K562 (cell line): ENCODE results near the gene CALML6. TPM values are rescaled to one million over a fixed set of nuclear protein-coding genes. Genes with fewer than 3 reads are reported as not detected.

Experiments
- ASH1L ChIP-seq: fragments of 450-650 bp; IDR thresholded peaks from 2 replicates; pipeline ENCODE4 v1.6.1; 2018; ENCODE audit warnings: borderline replicate concordance, mild to moderate bottlenecking, low read depth; ENCODE audit not compliant: partially characterized antibody
- MCM2 ChIP-seq: fragments of 450-650 bp; IDR thresholded peaks from 2 replicates; pipeline ENCODE4 v1.6.1; 2017; ENCODE audit warnings: low read depth, mild to moderate bottlenecking
- PCBP2 ChIP-seq: fragments of 200-400 bp; formaldehyde crosslinking; IDR thresholded peaks from 2 replicates; pipeline ENCODE4 v1.6.1; 2018; ENCODE audit warnings: low read length, low read depth, mild to moderate bottlenecking, moderate library complexity; ENCODE audit not compliant: poor library complexity, severe bottlenecking
- SLC30A9 ChIP-seq: fragments of 250-450 bp; sonication (Bioruptor Pico); IDR thresholded peaks from 2 replicates; pipeline ENCODE4 v1.8.0; 2022; ENCODE audit warnings: mild to moderate bottlenecking, moderate library complexity
- TAF7 ChIP-seq: fragments of 450-650 bp; IDR thresholded peaks from 2 replicates; pipeline ENCODE4 v1.6.1; 2016; ENCODE audit warnings: missing genetic modification characterization, missing compliant biosample characterization
- ZBTB17 ChIP-seq: fragments of 450-650 bp; formaldehyde crosslinking; IDR thresholded peaks from 2 replicates; pipeline ENCODE4 v1.4.0; 2020; ENCODE audit warnings: mild to moderate bottlenecking
- ZFPM2 ChIP-seq: fragments of 250-450 bp; sonication (Bioruptor Pico); IDR thresholded peaks from 2 replicates; pipeline ENCODE4 v1.5.1; 2022; ENCODE audit warnings: mild to moderate bottlenecking
- ZNF184 ChIP-seq: sonication (generic); formaldehyde crosslinking; IDR thresholded peaks from 2 replicates; pipeline ENCODE4 v1.5.0; 2020; ENCODE audit warnings: missing genetic modification reagents
- ZNF316 ChIP-seq: fragments of 450-650 bp; IDR thresholded peaks from 2 replicates; pipeline ENCODE4 v1.6.1; 2016
- polyA plus RNA-seq, 8 experiments: library from polyadenylated mRNA; depleted of rRNA in 4 of 8; stranded (reverse) in 5 of 8; unstranded in 3 of 8; fragments of >200 nt; fragmentation: Nextera tagmentation in 2 of 8; fragmentation: Illumina TruSeq in 1 of 8; extraction: Ambion mirVana in 2 of 8; extraction: Trizol in 1 of 8; gene quantifications; 2 replicates each; pipeline versions ENCODE4 v1.2.1 to v1.2.3, GENCODE V29; 2011 to 2014; ENCODE audit warnings: inconsistent platforms in 1 of 8, missing spikeins in 1 of 8
- total RNA-seq, 7 experiments: library from RNA; depleted of rRNA in 6 of 7; stranded (reverse); fragments of >200 nt in 6 of 7; fragmentation: Illumina TruSeq in 2 of 7; extraction: Trizol in 2 of 7; gene quantifications; 2 replicates each; pipeline versions ENCODE4 v1.2.1 to v1.2.3, GENCODE V29; 2011 to 2021; ENCODE audit warnings: low replicate concordance in 1 of 7
- TF ChIP-seq, protein P1 (sequence below): fragments of 450-650 bp; formaldehyde crosslinking; IDR thresholded peaks from 2 replicates; pipeline ENCODE4 v1.4.0; 2020; ENCODE audit warnings: mild to moderate bottlenecking, moderate library complexity
- TF ChIP-seq, protein P2 (sequence below), 2 experiments: fragments of 450-650 bp in 1 of 2; sonication (generic) in 1 of 2; formaldehyde crosslinking in 1 of 2; IDR thresholded peaks in 1 of 2; conservative IDR thresholded peaks in 1 of 2; 2 replicates each; pipeline versions ENCODE4 v1.6.1 to v1.8.1; 2016 to 2023; ENCODE audit warnings: mild to moderate bottlenecking in 2 of 2, moderate library complexity in 2 of 2, inconsistent platforms in 1 of 2, missing genetic modification reagents in 1 of 2
- TF ChIP-seq, protein P3 (sequence below): sonication (generic); formaldehyde crosslinking; IDR thresholded peaks from 2 replicates; pipeline ENCODE4 v1.8.0; 2022; ENCODE audit warnings: mild to moderate bottlenecking, missing genetic modification reagents
- TF ChIP-seq, protein P4 (sequence below): sonication (generic); formaldehyde crosslinking; IDR thresholded peaks from 2 replicates; pipeline ENCODE4 v1.9.0; 2022; ENCODE audit warnings: mild to moderate bottlenecking, missing genetic modification reagents
- TF ChIP-seq, protein P5 (sequence below): sonication (generic); formaldehyde crosslinking; IDR thresholded peaks from 2 replicates; pipeline ENCODE4 v1.8.0; 2023; ENCODE audit warnings: mild to moderate bottlenecking, missing genetic modification reagents
- TF ChIP-seq, protein P6 (sequence below): fragments of 250-450 bp; sonication (Bioruptor Pico); IDR thresholded peaks from 2 replicates; pipeline ENCODE4 v1.6.1; 2021; ENCODE audit warnings: mild to moderate bottlenecking

The CALML6 gene
- total and polyA plus RNA-seq, 9 of the 15 experiments (the other 6 are each of a cell fraction or from before 2014, with no cell fraction given): 0.14 TPM; not detected in 8

DNA sequence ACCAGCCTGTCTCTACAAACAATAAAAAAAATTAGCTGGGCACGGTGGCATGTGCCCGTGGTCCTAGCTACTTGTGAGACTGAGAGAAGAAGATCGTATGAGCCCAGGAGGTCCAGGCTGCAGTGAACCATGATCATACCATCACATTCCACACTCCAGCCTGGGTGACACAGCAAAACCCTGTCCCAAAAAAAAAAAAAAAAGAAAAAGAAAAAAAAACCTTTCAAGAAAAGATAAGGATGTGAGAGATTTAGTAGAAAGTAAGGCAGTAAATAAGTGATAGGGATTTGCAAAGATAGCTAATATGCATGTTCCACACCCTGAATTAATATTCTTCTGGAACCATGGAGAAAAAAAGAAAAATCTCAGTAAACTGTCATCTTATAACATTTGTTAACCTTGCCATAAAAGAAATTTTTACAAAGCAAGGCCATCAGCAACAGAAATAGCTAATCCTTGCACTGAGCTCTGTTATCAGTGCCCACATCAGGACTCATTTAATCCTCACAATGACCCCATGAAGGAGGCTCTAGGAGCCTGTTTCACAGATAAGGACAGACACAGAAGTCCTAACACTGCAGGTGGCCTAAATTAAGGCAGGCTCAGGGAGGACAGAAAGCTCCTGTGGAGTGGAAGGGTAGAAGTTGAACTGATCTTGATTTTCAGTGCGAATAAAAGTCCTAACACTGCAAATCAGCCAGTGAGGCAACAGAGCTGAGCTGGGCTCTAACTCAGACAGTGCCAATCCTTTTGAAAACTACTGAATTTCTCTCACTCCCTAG lies 31.8 kb upstream of the CALML6 start (continued):
- TF ChIP-seq, protein P1, sequence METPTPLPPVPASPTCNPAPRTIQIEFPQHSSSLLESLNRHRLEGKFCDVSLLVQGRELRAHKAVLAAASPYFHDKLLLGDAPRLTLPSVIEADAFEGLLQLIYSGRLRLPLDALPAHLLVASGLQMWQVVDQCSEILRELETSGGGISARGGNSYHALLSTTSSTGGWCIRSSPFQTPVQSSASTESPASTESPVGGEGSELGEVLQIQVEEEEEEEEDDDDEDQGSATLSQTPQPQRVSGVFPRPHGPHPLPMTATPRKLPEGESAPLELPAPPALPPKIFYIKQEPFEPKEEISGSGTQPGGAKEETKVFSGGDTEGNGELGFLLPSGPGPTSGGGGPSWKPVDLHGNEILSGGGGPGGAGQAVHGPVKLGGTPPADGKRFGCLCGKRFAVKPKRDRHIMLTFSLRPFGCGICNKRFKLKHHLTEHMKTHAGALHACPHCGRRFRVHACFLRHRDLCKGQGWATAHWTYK (CRISPR knock-in tag): no peak
- TF ChIP-seq, protein P2, sequence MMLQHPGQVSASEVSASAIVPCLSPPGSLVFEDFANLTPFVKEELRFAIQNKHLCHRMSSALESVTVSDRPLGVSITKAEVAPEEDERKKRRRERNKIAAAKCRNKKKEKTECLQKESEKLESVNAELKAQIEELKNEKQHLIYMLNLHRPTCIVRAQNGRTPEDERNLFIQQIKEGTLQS (IDR thresholded peaks at IDR 0.05): no peak
- TF ChIP-seq, protein P2 (CRISPR knock-in tag; conservative IDR thresholded peaks at IDR 0.05): no peak
- TF ChIP-seq ZBTB17 (CRISPR knock-in tag) (no peak), ZNF316 (peak; percentile 84), ZNF184 (CRISPR knock-in tag) (no peak), ZFPM2 (CRISPR knock-in tag) (no peak), SLC30A9 (no peak), PCBP2 (no peak), ASH1L (no peak), TAF7 (tag) (no peak), MCM2 (no peak)
- TF ChIP-seq, protein P3, sequence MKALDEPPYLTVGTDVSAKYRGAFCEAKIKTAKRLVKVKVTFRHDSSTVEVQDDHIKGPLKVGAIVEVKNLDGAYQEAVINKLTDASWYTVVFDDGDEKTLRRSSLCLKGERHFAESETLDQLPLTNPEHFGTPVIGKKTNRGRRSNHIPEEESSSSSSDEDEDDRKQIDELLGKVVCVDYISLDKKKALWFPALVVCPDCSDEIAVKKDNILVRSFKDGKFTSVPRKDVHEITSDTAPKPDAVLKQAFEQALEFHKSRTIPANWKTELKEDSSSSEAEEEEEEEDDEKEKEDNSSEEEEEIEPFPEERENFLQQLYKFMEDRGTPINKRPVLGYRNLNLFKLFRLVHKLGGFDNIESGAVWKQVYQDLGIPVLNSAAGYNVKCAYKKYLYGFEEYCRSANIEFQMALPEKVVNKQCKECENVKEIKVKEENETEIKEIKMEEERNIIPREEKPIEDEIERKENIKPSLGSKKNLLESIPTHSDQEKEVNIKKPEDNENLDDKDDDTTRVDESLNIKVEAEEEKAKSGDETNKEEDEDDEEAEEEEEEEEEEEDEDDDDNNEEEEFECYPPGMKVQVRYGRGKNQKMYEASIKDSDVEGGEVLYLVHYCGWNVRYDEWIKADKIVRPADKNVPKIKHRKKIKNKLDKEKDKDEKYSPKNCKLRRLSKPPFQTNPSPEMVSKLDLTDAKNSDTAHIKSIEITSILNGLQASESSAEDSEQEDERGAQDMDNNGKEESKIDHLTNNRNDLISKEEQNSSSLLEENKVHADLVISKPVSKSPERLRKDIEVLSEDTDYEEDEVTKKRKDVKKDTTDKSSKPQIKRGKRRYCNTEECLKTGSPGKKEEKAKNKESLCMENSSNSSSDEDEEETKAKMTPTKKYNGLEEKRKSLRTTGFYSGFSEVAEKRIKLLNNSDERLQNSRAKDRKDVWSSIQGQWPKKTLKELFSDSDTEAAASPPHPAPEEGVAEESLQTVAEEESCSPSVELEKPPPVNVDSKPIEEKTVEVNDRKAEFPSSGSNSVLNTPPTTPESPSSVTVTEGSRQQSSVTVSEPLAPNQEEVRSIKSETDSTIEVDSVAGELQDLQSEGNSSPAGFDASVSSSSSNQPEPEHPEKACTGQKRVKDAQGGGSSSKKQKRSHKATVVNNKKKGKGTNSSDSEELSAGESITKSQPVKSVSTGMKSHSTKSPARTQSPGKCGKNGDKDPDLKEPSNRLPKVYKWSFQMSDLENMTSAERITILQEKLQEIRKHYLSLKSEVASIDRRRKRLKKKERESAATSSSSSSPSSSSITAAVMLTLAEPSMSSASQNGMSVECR (CRISPR knock-in tag): no peak
- TF ChIP-seq, protein P4, sequence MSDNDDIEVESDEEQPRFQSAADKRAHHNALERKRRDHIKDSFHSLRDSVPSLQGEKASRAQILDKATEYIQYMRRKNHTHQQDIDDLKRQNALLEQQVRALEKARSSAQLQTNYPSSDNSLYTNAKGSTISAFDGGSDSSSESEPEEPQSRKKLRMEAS: no peak
- TF ChIP-seq, protein P5, sequence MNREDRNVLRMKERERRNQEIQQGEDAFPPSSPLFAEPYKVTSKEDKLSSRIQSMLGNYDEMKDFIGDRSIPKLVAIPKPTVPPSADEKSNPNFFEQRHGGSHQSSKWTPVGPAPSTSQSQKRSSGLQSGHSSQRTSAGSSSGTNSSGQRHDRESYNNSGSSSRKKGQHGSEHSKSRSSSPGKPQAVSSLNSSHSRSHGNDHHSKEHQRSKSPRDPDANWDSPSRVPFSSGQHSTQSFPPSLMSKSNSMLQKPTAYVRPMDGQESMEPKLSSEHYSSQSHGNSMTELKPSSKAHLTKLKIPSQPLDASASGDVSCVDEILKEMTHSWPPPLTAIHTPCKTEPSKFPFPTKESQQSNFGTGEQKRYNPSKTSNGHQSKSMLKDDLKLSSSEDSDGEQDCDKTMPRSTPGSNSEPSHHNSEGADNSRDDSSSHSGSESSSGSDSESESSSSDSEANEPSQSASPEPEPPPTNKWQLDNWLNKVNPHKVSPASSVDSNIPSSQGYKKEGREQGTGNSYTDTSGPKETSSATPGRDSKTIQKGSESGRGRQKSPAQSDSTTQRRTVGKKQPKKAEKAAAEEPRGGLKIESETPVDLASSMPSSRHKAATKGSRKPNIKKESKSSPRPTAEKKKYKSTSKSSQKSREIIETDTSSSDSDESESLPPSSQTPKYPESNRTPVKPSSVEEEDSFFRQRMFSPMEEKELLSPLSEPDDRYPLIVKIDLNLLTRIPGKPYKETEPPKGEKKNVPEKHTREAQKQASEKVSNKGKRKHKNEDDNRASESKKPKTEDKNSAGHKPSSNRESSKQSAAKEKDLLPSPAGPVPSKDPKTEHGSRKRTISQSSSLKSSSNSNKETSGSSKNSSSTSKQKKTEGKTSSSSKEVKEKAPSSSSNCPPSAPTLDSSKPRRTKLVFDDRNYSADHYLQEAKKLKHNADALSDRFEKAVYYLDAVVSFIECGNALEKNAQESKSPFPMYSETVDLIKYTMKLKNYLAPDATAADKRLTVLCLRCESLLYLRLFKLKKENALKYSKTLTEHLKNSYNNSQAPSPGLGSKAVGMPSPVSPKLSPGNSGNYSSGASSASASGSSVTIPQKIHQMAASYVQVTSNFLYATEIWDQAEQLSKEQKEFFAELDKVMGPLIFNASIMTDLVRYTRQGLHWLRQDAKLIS (CRISPR knock-in tag): no peak
- TF ChIP-seq, protein P6, sequence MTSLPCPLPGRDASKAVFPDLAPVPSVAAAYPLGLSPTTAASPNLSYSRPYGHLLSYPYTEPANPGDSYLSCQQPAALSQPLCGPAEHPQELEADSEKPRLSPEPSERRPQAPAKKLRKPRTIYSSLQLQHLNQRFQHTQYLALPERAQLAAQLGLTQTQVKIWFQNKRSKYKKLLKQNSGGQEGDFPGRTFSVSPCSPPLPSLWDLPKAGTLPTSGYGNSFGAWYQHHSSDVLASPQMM (CRISPR knock-in tag): no peak
